Fibroblast of mammary gland (primary cell): ENCODE data around the gene ERI3.

Experiments used
- DNase-seq: peaks from one replicate; pipeline ENCODE4 v3.0.0-alpha.2; 2010; ENCODE audit warnings: low read depth
- H3K4me3 ChIP-seq: 2 replicates; pipeline ENCODE4 v1.5.1; 2011; ENCODE audit warnings: low read depth, mild to moderate bottlenecking, low read length, moderate library complexity; ENCODE audit not compliant: control insufficient read depth
- TF ChIP-seq, protein P1 (sequence below): conservative IDR thresholded peaks from 2 replicates; pipeline ENCODE4 v1.5.1; 2011; ENCODE audit warnings: low read depth, low read length, inconsistent platforms; ENCODE audit not compliant: control insufficient read depth, insufficient read depth

ERI3 gene

DNA sequence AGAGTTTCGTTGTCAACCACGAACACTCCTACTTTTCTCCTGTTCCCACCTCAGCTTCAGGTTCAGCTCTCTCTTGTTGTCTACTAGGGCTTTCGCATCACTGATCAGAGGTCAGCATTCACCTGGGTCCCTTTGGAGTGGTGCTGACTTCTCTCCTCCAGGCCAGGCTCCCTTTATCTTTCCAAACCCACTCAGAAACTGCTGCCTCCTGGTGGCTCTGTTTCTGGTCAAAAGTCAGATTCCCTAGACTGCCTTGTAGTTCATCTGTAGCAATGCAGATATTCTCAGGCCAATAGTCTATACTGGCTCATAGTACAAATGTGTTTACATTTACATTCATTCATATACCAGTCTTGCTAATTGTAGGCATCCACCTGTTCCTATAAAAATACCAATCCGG lies 6.4 kb upstream of the ERI3 start:
- no peak overlapping the region for H3K4me3 ChIP-seq
- TF ChIP-seq, protein P1, sequence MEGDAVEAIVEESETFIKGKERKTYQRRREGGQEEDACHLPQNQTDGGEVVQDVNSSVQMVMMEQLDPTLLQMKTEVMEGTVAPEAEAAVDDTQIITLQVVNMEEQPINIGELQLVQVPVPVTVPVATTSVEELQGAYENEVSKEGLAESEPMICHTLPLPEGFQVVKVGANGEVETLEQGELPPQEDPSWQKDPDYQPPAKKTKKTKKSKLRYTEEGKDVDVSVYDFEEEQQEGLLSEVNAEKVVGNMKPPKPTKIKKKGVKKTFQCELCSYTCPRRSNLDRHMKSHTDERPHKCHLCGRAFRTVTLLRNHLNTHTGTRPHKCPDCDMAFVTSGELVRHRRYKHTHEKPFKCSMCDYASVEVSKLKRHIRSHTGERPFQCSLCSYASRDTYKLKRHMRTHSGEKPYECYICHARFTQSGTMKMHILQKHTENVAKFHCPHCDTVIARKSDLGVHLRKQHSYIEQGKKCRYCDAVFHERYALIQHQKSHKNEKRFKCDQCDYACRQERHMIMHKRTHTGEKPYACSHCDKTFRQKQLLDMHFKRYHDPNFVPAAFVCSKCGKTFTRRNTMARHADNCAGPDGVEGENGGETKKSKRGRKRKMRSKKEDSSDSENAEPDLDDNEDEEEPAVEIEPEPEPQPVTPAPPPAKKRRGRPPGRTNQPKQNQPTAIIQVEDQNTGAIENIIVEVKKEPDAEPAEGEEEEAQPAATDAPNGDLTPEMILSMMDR = peak; percentile 28
- peak; percentile 12 for DNase-seq

DNA sequence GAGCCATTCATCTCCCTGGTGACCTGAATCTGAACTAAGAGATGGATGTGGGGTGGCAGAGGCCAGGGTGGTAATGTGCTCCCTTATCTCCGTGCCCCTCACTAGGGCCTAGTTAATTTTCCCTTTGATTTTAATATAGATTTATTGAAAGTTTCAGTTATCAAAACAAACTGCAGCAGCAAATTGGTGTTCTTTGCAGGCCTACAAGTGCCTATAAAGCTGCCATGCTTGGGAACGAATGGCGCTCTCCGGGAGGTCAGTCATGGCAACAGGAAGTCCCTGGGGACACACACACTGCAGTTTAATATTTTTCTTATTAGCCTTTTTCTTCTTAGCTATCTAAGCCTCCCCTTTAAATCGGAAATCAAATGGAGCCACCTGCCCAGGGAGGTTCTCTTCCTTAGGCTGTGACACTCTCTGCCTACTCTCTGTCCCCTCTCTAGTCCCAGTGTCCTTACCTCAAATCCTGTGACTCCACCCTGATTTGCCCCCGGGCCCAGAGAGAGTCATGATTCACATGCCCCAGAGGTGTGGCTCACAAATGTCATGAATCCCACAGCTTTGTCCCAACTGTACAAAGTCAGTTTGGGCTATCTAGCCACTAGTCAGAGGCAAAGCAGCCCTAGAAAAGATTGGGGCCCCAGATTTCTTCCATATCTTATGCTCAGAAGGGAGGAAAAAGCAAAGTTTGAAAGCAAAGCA lies 4.3 kb upstream of the ERI3 start:
- TF ChIP-seq, protein P1 = no peak
- no peak overlapping the region for H3K4me3 ChIP-seq
- DNase-seq = no peak

DNA sequence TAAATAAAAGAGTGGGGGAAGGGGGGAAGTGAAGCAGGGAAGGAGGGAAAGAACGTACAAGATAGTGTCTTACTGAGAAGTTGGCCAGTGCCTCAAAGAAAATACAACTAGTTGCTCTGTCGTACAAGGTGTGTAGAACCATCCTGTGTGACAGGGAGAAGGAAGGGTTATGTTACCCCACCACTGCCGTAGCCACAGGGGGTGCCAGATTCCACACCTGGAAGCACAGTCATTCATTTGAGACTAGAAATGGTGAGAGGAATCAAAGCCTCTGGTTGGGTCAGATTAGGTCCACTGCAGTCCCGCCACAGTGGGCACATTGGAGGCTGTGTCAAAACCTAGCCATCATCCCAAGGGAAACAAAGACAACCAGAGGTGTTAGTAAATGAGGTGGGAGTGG lies 2.7 kb upstream of the ERI3 start:
- no peak for DNase-seq
- H3K4me3 ChIP-seq = no peak overlapping the region
- TF ChIP-seq, protein P1 = no peak

GRCh38 chr1:44355582-44356305 lies 687 bp upstream of the ERI3 start:
- TF ChIP-seq, protein P1 = no peak
- no peak for DNase-seq
- peak overlapping the region; percentile 40 for H3K4me3 ChIP-seq

GRCh38 chr1:44354268-44354839 lies 703 bp downstream of the ERI3 start:
- H3K4me3 ChIP-seq = peak overlapping the region; percentile 77
- DNase-seq = peak; percentile 56
- TF ChIP-seq, protein P1 = no peak

DNA sequence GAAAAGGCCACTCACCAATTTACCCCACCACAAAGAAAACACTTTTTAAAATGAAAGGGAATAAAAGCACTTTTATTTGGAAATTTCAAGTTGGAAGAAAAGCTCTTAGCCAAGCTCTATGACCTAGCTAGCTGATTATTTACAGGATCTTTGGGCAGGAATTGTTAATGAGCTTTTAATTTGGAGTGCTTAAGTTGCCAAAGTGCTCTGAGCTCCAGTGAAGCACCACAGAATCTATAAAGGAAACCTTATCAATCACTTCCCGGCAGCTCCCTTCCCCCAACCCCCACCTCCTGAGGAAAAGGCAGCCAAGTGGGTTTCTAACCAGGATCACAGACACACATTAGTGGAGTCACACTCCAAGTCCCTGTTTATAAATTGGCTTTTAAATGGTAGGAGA lies 1.5 kb downstream of the ERI3 start:
- no peak overlapping the region for H3K4me3 ChIP-seq
- TF ChIP-seq, protein P1 = no peak
- no peak for DNase-seq
